Measurements from ENCODE around the gene TENM4. TPM values are rescaled to one million over a fixed set of nuclear protein-coding genes. Genes with fewer than 3 reads are reported as not detected.

TENM4 gene
- total RNA-seq, 1 experiment from 2014 or later: 9.9 TPM

GRCh38 chr11:79461666-79462645 lies 21.1 kb upstream of the TENM4 start:
- POLR2A ChIA-PET: no interaction called here
- intact Hi-C loops (cut with micrococcal nuclease): loop anchor here (1.0 to 10.0 kb wide), 4 partner anchors 31 to 243 kb away; no protein-coding TSS in a partner anchor
- Mint-ChIP-seq H3K27me3 (ENCODE audit: insufficient read depth, unreplicated experiment) (no peaks in the 10 kb centered on the region), H3K36me3 (ENCODE audit: insufficient read depth, unreplicated experiment) (no peaks in the 10 kb centered on the region), H3K27ac (ENCODE audit: low read depth, unreplicated experiment) (peak overlapping the region; percentile 37), H3K4me3 (ENCODE audit: unreplicated experiment) (no peak overlapping the region), H3K4me1 (ENCODE audit: insufficient read depth, unreplicated experiment) (peaks cover 6% of the 10 kb centered on the region), H3K9me3 (ENCODE audit: unreplicated experiment) (no peaks in the 10 kb centered on the region)
- BruUV-seq (replicated peaks): no TSS peak
- CTCF ChIA-PET: interaction anchor here (0.6 to 7.6 kb wide), 13 partner anchors 8 to 1226 kb away, joined by 3 to 61 read pairs (median 3); partner anchors contain the start of gene TENM4
- DNase-seq (ENCODE audit: unreplicated experiment): no peak
- no peak for TF ChIP-seq CTCF (IDR thresholded peaks at IDR 0.05; ENCODE audit: unreplicated experiment)

- no TSS peak for BruUV-seq (replicated peaks)
- H3K9me3 Mint-ChIP-seq (ENCODE audit: unreplicated experiment): no peaks in the 10 kb centered on the region
- CTCF ChIA-PET: interaction anchor here (0.5 to 7.6 kb wide), 17 partner anchors 9 to 1627 kb away, joined by 3 to 61 read pairs (median 3); partner anchors contain the start of gene TENM4
- peaks cover 6% of the 10 kb centered on the region for H3K4me1 Mint-ChIP-seq (ENCODE audit: insufficient read depth, unreplicated experiment)
- H3K27ac Mint-ChIP-seq (ENCODE audit: low read depth, unreplicated experiment): peak overlapping the region; percentile 37
- peak overlapping the region; percentile 12 for H3K4me3 Mint-ChIP-seq (ENCODE audit: unreplicated experiment)
- POLR2A ChIA-PET: interaction anchor here (1.2 to 1.7 kb wide), 2 partner anchors 20 to 23 kb away, joined by 3 to 5 read pairs; partner anchors contain the start of gene TENM4
- no peaks in the 10 kb centered on the region for H3K36me3 Mint-ChIP-seq (ENCODE audit: insufficient read depth, unreplicated experiment)
- H3K27me3 Mint-ChIP-seq (ENCODE audit: insufficient read depth, unreplicated experiment): no peaks in the 10 kb centered on the region
- intact Hi-C loops (cut with micrococcal nuclease): loop anchor here (1.0 to 10.0 kb wide), 4 partner anchors 32 to 244 kb away; no protein-coding TSS in a partner anchor
- TF ChIP-seq CTCF (IDR thresholded peaks at IDR 0.05; ENCODE audit: unreplicated experiment): peak; percentile 51
- peak; percentile 63 for DNase-seq (ENCODE audit: unreplicated experiment)
Observed at GRCh38 chr11:79461144-79461543, 20.3 kb upstream of the TENM4 start.

- intact Hi-C loops (cut with micrococcal nuclease): no loop called here
- no TSS peak for BruUV-seq (replicated peaks)
- ChIA-PET POLR2A (no interaction called here), CTCF (interaction anchor here (1.2 to 7.6 kb wide), 2 partner anchors 19 to 34 kb away, joined by 5 to 61 read pairs; partner anchors contain the start of gene TENM4)
- Mint-ChIP-seq H3K36me3 (ENCODE audit: insufficient read depth, unreplicated experiment) (no peaks in the 10 kb centered on the region), H3K27me3 (ENCODE audit: insufficient read depth, unreplicated experiment) (no peaks in the 10 kb centered on the region), H3K9me3 (ENCODE audit: unreplicated experiment) (no peaks in the 10 kb centered on the region), H3K27ac (ENCODE audit: low read depth, unreplicated experiment) (no peak overlapping the region), H3K4me3 (ENCODE audit: unreplicated experiment) (no peak overlapping the region), H3K4me1 (ENCODE audit: insufficient read depth, unreplicated experiment) (peaks cover 11% of the 10 kb centered on the region)
- no peak for DNase-seq (ENCODE audit: unreplicated experiment)
- TF ChIP-seq CTCF (IDR thresholded peaks at IDR 0.05; ENCODE audit: unreplicated experiment): no peak
Observed at GRCh38 chr11:79458709-79459108, 17.9 kb upstream of the TENM4 start.

- POLR2A ChIA-PET: no interaction called here
- DNase-seq (ENCODE audit: unreplicated experiment): no peak
- Mint-ChIP-seq H3K4me3 (ENCODE audit: unreplicated experiment) (no peak overlapping the region), H3K4me1 (ENCODE audit: insufficient read depth, unreplicated experiment) (peaks cover 11% of the 10 kb centered on the region), H3K36me3 (ENCODE audit: insufficient read depth, unreplicated experiment) (no peaks in the 10 kb centered on the region), H3K27ac (ENCODE audit: low read depth, unreplicated experiment) (no peak overlapping the region), H3K27me3 (ENCODE audit: insufficient read depth, unreplicated experiment) (no peaks in the 10 kb centered on the region), H3K9me3 (ENCODE audit: unreplicated experiment) (no peaks in the 10 kb centered on the region)
- no peak for TF ChIP-seq CTCF (IDR thresholded peaks at IDR 0.05; ENCODE audit: unreplicated experiment)
- intact Hi-C loops (cut with micrococcal nuclease): no loop called here
- CTCF ChIA-PET: interaction anchor here (0.6 to 7.6 kb wide), 6 partner anchors 17 to 1624 kb away, joined by 3 to 61 read pairs (median 4); no protein-coding TSS in a partner anchor
- BruUV-seq (replicated peaks): no TSS peak
Observed at GRCh38 chr11:79456501-79456900, 15.7 kb upstream of the TENM4 start.

Measured in MCF 10A (cell line).